Ovary (tissue), 9 donors: ENCODE measurements around the gene RALGPS1. TPM values are rescaled to one million over a fixed set of nuclear protein-coding genes. Genes with fewer than 3 reads are reported as not detected.
"Not testable (repeated sequence)": the region's sequence is repeated elsewhere in the genome, so short reads cannot be mapped to it uniquely, and the experiment has no call there.

Source experiments
- DNase-seq, 5 donors: peaks; one replicate each; pipeline ENCODE4 v3.0.0-alpha.2; 2019 to 2020
- H3K27ac ChIP-seq, 2 donors: fragments of 200-600 bp; one replicate each; pipeline versions ENCODE4 v1.5.1 to v1.8.0; 2019 to 2022
- H3K27me3 ChIP-seq: fragments of 200-600 bp; one replicate; pipeline ENCODE4 v1.8.0; 2022
- H3K36me3 ChIP-seq: fragments of 200-600 bp; sonication (generic); one replicate; pipeline ENCODE4 v1.5.1; 2019
- H3K4me1 ChIP-seq: one replicate; pipeline ENCODE4 v1.8.1; 2013; ENCODE audit warnings: mild to moderate bottlenecking, moderate library complexity; ENCODE audit not compliant: insufficient read depth
- H3K4me3 ChIP-seq: fragments of 200-600 bp; sonication (generic); one replicate; pipeline ENCODE4 v1.5.1; 2017
- H3K9me3 ChIP-seq, 2 donors: fragments of 200-600 bp in 1 of 2; sonication (generic) in 1 of 2; one replicate each; pipeline versions ENCODE4 v1.5.1 to v1.8.1; 2013 to 2019; ENCODE audit warnings: mild to moderate bottlenecking in 1 of 2, moderate library complexity in 1 of 2
- EP300 ChIP-seq: sonication (generic); formaldehyde crosslinking; IDR thresholded peaks from one replicate; pipeline ENCODE4 v1.6.1; 2017; ENCODE audit warnings: antibody characterized with exemption
- POLR2A ChIP-seq: fragments of 450-650 bp; IDR thresholded peaks from one replicate; pipeline ENCODE4 v1.6.1; 2017; ENCODE audit warnings: antibody characterized with exemption, mild to moderate bottlenecking, moderate library complexity
- WGBS, 3 donors: extraction: QIAGEN DNeasy Blood & Tissue Kit in 1 of 3; methylation state at CpG; one replicate each; pipeline versions ENCODE4 v1.1.5 to v1.1.7; 2013 to 2017; 5-methylcytosine and 5-hydroxymethylcytosine counted together
- intact Hi-C, 4 donors: fragments of 100-400 bp; cut with DNase I; formaldehyde crosslinking; loops; one replicate each; pipeline versions ENCODE4 v1.11.0 to v1.15.1; 2022 to 2023
- polyA plus RNA-seq, 2 donors: library from polyadenylated mRNA; stranded (reverse); fragments of 200-250 nt in 1 of 2; fragments of 350-450 nt in 1 of 2; fragmentation: Illumina TruSeq in 1 of 2; extraction: RNeasy Lipid Tissue Mini Kit (QIAGEN cat#74804) in 1 of 2; gene quantifications; one replicate each; pipeline ENCODE4 v1.2.3, GENCODE V29; 2013 to 2014
- total RNA-seq, 7 donors: library from RNA; depleted of rRNA in 2 of 7; stranded (reverse); fragments of >200 nt in 2 of 7; fragmentation: NEBNext Ultra II Directional in 3 of 7; extraction: Animal tissue kit (Norgen Biotek cat#: 25700) in 3 of 7; gene quantifications; one replicate each; pipeline versions ENCODE4 v1.1.0 to v1.2.4, GENCODE V29; 2016 to 2023
- TF ChIP-seq, protein P1 (sequence below), 3 donors: fragments of 450-650 bp in 2 of 3; fragments of 200-600 bp in 1 of 3; IDR thresholded peaks; one replicate each; pipeline versions ENCODE4 v1.5.1 to v1.8.0; 2016 to 2022; ENCODE audit warnings: antibody characterized with exemption in 3 of 3, mild to moderate bottlenecking in 1 of 3
- donor health status: DM: no; HTN: no; CAD: no; lungs with moderate emphysema.
- donor health status: DM: no; HTN: no; CAD: no.
- donor health status: Bipolar disorder and iron deficiency.
- donor health status: DM: yes; HTN: yes; CAD: no.
- donor health status: DM: no; HTN: no; CAD: no.
- donor health status: DM: yes; HTN: yes; CAD: no.

Gene RALGPS1
- total and polyA plus RNA-seq, 9 donors: 2.3 to 13.1 (median 6.9) TPM

DNA sequence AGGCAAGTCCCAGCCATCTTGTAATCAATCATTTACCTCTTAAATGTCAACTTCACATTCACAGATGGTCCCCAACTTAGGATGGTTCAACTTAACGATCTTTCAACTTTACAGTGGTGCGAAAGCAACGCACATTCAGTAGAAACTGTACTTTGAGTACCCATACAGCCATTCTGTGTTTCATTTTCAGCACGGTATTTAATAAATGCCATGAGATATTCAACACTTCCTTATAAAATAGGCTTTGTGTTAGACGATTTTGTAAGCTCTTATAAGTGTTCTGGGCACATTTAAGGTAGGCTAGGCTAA, 254.9 kb downstream of the RALGPS1 start:
- DNase-seq: no peak

DNA sequence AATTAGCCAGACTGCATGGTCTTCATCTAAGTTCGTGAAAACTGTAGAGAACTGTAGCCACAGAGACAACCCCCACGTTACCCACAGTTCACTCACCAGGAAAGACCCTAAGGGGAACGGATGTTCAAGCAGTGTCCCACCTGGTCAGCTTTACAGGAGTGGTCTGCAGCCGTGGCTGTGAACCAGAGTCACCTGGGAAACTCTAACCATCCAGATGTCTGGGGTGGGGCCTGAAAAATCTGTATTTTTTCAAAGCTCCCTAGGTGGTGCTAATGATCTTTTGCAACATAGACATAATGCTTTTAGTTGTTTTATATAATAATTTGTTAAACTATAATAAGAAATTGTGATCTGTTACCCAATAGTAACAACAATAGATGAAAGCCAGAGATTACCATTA, 255.5 kb downstream of the RALGPS1 start:
- Histone ChIP-seq H3K27me3 (no peaks in the 10 kb centered on the region), H3K4me3 (no peak overlapping the region), H3K9me3 (no peaks in the 10 kb centered on the region), H3K36me3 (no peaks in the 10 kb centered on the region), H3K27ac (no peak overlapping the region), H3K4me1 (peaks cover 5% of the 10 kb centered on the region)
- 75 to 85% (median 81%) methylated on average over 4 of the region's 4 CpGs for WGBS, 3 donors
- no peak for TF ChIP-seq EP300
- no peak for TF ChIP-seq POLR2A
- TF ChIP-seq, protein P1, sequence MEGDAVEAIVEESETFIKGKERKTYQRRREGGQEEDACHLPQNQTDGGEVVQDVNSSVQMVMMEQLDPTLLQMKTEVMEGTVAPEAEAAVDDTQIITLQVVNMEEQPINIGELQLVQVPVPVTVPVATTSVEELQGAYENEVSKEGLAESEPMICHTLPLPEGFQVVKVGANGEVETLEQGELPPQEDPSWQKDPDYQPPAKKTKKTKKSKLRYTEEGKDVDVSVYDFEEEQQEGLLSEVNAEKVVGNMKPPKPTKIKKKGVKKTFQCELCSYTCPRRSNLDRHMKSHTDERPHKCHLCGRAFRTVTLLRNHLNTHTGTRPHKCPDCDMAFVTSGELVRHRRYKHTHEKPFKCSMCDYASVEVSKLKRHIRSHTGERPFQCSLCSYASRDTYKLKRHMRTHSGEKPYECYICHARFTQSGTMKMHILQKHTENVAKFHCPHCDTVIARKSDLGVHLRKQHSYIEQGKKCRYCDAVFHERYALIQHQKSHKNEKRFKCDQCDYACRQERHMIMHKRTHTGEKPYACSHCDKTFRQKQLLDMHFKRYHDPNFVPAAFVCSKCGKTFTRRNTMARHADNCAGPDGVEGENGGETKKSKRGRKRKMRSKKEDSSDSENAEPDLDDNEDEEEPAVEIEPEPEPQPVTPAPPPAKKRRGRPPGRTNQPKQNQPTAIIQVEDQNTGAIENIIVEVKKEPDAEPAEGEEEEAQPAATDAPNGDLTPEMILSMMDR (IDR thresholded peaks at IDR 0.05): no peak
- intact Hi-C loops: no loop called here
- peak in 1 of 5 donors; percentile 3 for DNase-seq

More for the DNA sequence above, 254.9 kb downstream of the RALGPS1 start:
- TF ChIP-seq EP300: no peak
- TF ChIP-seq POLR2A: no peak
- TF ChIP-seq, protein P1 (IDR thresholded peaks at IDR 0.05): no peak
- WGBS, 3 donors: 74 to 92% (median 75%) methylated on average over 5 of the region's 5 CpGs
- Histone ChIP-seq H3K27ac (no peak overlapping the region), H3K36me3 (no peaks in the 10 kb centered on the region), H3K4me3 (no peak overlapping the region), H3K9me3 (no peaks in the 10 kb centered on the region), H3K4me1 (no peaks in the 10 kb centered on the region), H3K27me3 (no peaks in the 10 kb centered on the region)
- intact Hi-C loops: no loop called here

DNA sequence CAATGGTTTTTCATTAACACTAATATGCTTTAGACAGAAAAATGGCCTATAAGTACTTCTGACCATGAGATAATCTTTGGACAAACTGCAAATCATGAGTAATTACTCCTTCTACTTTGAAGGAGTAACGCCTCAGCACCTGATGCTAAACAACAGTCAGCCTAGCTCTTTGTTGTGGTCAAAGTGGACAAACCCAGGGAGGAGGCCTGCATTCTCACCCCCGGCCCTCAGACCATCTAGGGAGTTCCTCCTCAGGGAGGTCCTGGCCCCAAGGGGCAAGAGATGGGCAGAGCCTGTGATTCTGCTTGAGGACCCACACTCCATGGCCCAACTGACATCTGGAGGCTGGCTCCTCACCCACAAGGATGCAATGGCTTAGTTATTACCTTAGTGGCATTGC, 256.1 kb downstream of the RALGPS1 start:
- Histone ChIP-seq H3K27ac (no peak overlapping the region), H3K4me3 (no peak overlapping the region), H3K9me3 (no peaks in the 10 kb centered on the region), H3K27me3 (no peaks in the 10 kb centered on the region), H3K36me3 (no peaks in the 10 kb centered on the region), H3K4me1 (peaks cover 6% of the 10 kb centered on the region)
- TF ChIP-seq POLR2A: no peak
- TF ChIP-seq, protein P1 (IDR thresholded peaks at IDR 0.05): no peak
- no peak for TF ChIP-seq EP300
- intact Hi-C loops: no loop called here
- peak in 4 of 5 donors; percentile 4 to 21 (median 12) for DNase-seq
- 84 to 90% (median 89%) methylated on average over 2 of the region's 2 CpGs for WGBS, 3 donors

GRCh38 chr9:127171348-127171747, 256.8 kb downstream of the RALGPS1 start:
- H3K36me3 ChIP-seq, H3K9me3 ChIP-seq, H3K4me3 ChIP-seq, intact Hi-C loops, H3K4me1 ChIP-seq, H3K27me3 ChIP-seq, H3K27ac ChIP-seq: not testable (repeated sequence)
- WGBS, 3 donors: 96 to 97% (median 96%) methylated on average over 9 of the region's 9 CpGs
- DNase-seq: peak in 2 of 5 donors; percentile 4 to 21

GRCh38 chr9:127172066-127172707, 257.6 kb downstream of the RALGPS1 start:
- DNase-seq: peak in 4 of 5 donors; percentile 3 to 11 (median 7)
- H3K9me3 ChIP-seq: no peaks in the 10 kb centered on the region
- no peak overlapping the region for H3K4me3 ChIP-seq
- no peaks in the 10 kb centered on the region for H3K36me3 ChIP-seq
- TF ChIP-seq, protein P1 (IDR thresholded peaks at IDR 0.05): no peak
- TF ChIP-seq POLR2A (no peak), EP300 (no peak)
- H3K27ac ChIP-seq: no peak overlapping the region
- H3K27me3 ChIP-seq: no peaks in the 10 kb centered on the region
- H3K4me1 ChIP-seq: peaks cover 8% of the 10 kb centered on the region
- WGBS, 3 donors: 75 to 85% (median 81%) methylated on average over 12 of the region's 12 CpGs
- intact Hi-C loops: no loop called here
